ENCODE results near the gene GRIK3.

GRIK3 gene

DNA sequence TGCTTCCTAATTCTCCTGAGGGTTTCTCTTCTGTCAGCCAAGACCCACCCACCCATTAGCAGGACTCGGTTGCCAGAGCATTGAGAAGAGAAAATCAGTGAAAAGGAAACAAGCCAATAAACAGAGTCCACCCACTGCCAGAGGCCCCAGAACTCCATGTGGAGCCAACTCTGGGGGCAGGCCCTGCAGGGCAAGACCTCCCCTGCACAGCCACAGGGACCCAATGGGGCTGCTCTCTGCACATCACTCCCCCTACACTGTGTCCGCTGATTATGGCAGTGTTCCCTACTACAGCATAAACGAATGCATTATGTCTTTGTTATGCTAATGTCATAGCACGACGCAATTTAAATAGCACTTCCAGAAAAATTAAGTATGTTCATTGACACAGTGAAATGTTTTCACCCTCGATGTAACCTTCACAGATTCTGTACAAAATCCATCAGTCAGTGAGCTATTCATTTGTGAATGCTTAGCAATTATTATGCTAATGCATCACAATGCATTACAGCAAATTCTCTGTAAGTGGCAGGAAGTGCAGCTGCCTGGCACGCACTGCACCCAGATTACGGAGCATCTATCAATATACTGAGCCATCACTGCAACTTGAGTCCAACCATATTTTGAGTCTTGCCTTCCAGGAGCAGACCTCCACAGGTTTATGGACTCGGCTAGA lies 56.4 kb downstream of the GRIK3 start:
- Histone ChIP-seq H4K91ac (ENCODE audit: low read depth, low read length) (no peak overlapping the region), H2AK5ac (ENCODE audit: low read length) (no peak overlapping the region), H4K8ac (ENCODE audit: low read depth, low read length) (no peak overlapping the region), H3K4me1 (ENCODE audit: control insufficient read depth in 1 of 2, insufficient read depth in 2 of 2, low read length in 2 of 2) (peaks cover 0 to 8% of the 10 kb centered on the region in 2 experiments), H3K27me3 (ENCODE audit: insufficient read depth, low read length) (no peaks in the 10 kb centered on the region), H3K23ac (ENCODE audit: low read length) (no peak overlapping the region), H3K14ac (ENCODE audit: low read length) (no peak overlapping the region), H2AFZ (ENCODE audit: insufficient read depth, low read length, poor library complexity) (no peak overlapping the region), H3K79me1 (ENCODE audit: low read length) (no peaks in the 10 kb centered on the region), H3K4me3 (ENCODE audit: low read depth, low read length) (no peak overlapping the region), H2BK5ac (ENCODE audit: low read depth, low read length, poor library complexity) (no peak overlapping the region), H2BK12ac (ENCODE audit: low read length) (no peak overlapping the region), H3K9me3 (ENCODE audit: insufficient read depth, low read depth, low read length) (peaks cover 4% of the 10 kb centered on the region), H4K12ac (ENCODE audit: low read depth, low read length) (no peak overlapping the region), H2BK120ac (ENCODE audit: insufficient read depth, low read length, poor library complexity) (no peak overlapping the region), H3K36me3 (ENCODE audit: control insufficient read depth in 1 of 2, insufficient read depth in 2 of 2, low read length in 2 of 2) (no peaks in the 10 kb centered on the region), H3K18ac (ENCODE audit: low read length) (no peak overlapping the region), H3K4me2 (ENCODE audit: low read length) (no peak overlapping the region), H3K79me2 (ENCODE audit: control insufficient read depth, insufficient read depth, low read length, poor library complexity) (no peaks in the 10 kb centered on the region), H3K4ac (ENCODE audit: low read depth, low read length) (no peak overlapping the region), H3K27ac (ENCODE audit: low read depth, low read length) (no peak overlapping the region), H3K9ac (ENCODE audit: low read length) (peak overlapping the region; percentile 63)
- DNase-seq: no peak
- WGBS (ENCODE audit: extremely low coverage, insufficient coverage, insufficient read length): no CpG with 5 or more reads among the region's 9 CpGs

DNA sequence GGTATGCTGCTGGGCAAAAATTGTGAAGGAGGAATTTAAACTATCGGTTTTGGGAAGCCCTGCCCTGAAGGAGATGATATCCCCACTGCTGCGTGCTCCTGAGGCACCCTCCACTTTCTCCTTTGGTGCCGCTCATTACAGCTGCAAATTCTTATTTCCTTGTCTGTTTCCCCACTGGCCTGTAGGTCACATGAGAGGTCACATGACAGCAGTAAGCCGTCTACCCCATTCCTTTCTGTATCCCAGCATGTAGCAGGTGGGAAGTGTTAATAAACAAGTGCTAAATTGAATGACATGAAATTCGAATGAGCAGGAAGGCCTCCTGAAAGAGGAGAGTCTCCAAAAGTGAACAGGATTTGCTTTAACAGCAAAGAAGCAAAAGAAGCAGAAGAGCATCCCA lies 58.7 kb downstream of the GRIK3 start:
- no peaks in the 10 kb centered on the region for H3K79me1 ChIP-seq (ENCODE audit: low read length)
- no peak overlapping the region for H2AFZ ChIP-seq (ENCODE audit: insufficient read depth, low read length, poor library complexity)
- H2BK12ac ChIP-seq (ENCODE audit: low read length): no peak overlapping the region
- H4K91ac ChIP-seq (ENCODE audit: low read depth, low read length): no peak overlapping the region
- peaks cover 2% of the 10 kb centered on the region for H3K9me3 ChIP-seq (ENCODE audit: insufficient read depth, low read depth, low read length)
- H3K18ac ChIP-seq (ENCODE audit: low read length): no peak overlapping the region
- H3K27ac ChIP-seq (ENCODE audit: low read depth, low read length): no peak overlapping the region
- H4K8ac ChIP-seq (ENCODE audit: low read depth, low read length): no peak overlapping the region
- H3K36me3 ChIP-seq (ENCODE audit: control insufficient read depth in 1 of 2, insufficient read depth in 2 of 2, low read length in 2 of 2): no peaks in the 10 kb centered on the region
- H3K14ac ChIP-seq (ENCODE audit: low read length): no peak overlapping the region
- no peak overlapping the region for H3K4ac ChIP-seq (ENCODE audit: low read depth, low read length)
- H3K4me1 ChIP-seq (ENCODE audit: control insufficient read depth in 1 of 2, insufficient read depth in 2 of 2, low read length in 2 of 2): no peaks in the 10 kb centered on the region
- WGBS (ENCODE audit: extremely low coverage, insufficient coverage, insufficient read length): no CpG with 5 or more reads among the region's 5 CpGs
- no peak overlapping the region for H2AK5ac ChIP-seq (ENCODE audit: low read length)
- no peak overlapping the region for H3K23ac ChIP-seq (ENCODE audit: low read length)
- H3K9ac ChIP-seq (ENCODE audit: low read length): no peak overlapping the region
- H4K12ac ChIP-seq (ENCODE audit: low read depth, low read length): no peak overlapping the region
- no peak overlapping the region for H2BK120ac ChIP-seq (ENCODE audit: insufficient read depth, low read length, poor library complexity)
- H2BK5ac ChIP-seq (ENCODE audit: low read depth, low read length, poor library complexity): no peak overlapping the region
- DNase-seq: no peak
- no peaks in the 10 kb centered on the region for H3K79me2 ChIP-seq (ENCODE audit: control insufficient read depth, insufficient read depth, low read length, poor library complexity)
- H3K4me2 ChIP-seq (ENCODE audit: low read length): no peak overlapping the region
- H3K4me3 ChIP-seq (ENCODE audit: low read depth, low read length): no peak overlapping the region
- no peaks in the 10 kb centered on the region for H3K27me3 ChIP-seq (ENCODE audit: insufficient read depth, low read length)

GRCh38 chr1:36973056-36973455 lies 61.3 kb downstream of the GRIK3 start:
- no peak overlapping the region for H2AFZ ChIP-seq (ENCODE audit: insufficient read depth, low read length, poor library complexity)
- DNase-seq: no peak
- no peak overlapping the region for H2AK5ac ChIP-seq (ENCODE audit: low read length)
- no peak overlapping the region for H3K23ac ChIP-seq (ENCODE audit: low read length)
- H3K18ac ChIP-seq (ENCODE audit: low read length): no peak overlapping the region
- no peak overlapping the region for H4K91ac ChIP-seq (ENCODE audit: low read depth, low read length)
- H4K12ac ChIP-seq (ENCODE audit: low read depth, low read length): no peak overlapping the region
- H2BK5ac ChIP-seq (ENCODE audit: low read depth, low read length, poor library complexity): no peak overlapping the region
- no peak overlapping the region for H3K27ac ChIP-seq (ENCODE audit: low read depth, low read length)
- no peaks in the 10 kb centered on the region for H3K79me2 ChIP-seq (ENCODE audit: control insufficient read depth, insufficient read depth, low read length, poor library complexity)
- H3K36me3 ChIP-seq (ENCODE audit: control insufficient read depth in 1 of 2, insufficient read depth in 2 of 2, low read length in 2 of 2): no peaks in the 10 kb centered on the region
- WGBS (ENCODE audit: extremely low coverage, insufficient coverage, insufficient read length): no CpG with 5 or more reads among the region's 4 CpGs
- H4K8ac ChIP-seq (ENCODE audit: low read depth, low read length): no peak overlapping the region
- H3K27me3 ChIP-seq (ENCODE audit: insufficient read depth, low read length): no peaks in the 10 kb centered on the region
- no peaks in the 10 kb centered on the region for H3K4me1 ChIP-seq (ENCODE audit: control insufficient read depth in 1 of 2, insufficient read depth in 2 of 2, low read length in 2 of 2)
- no peak overlapping the region for H2BK120ac ChIP-seq (ENCODE audit: insufficient read depth, low read length, poor library complexity)
- no peak overlapping the region for H2BK12ac ChIP-seq (ENCODE audit: low read length)
- no peak overlapping the region for H3K9ac ChIP-seq (ENCODE audit: low read length)
- no peak overlapping the region for H3K4me3 ChIP-seq (ENCODE audit: low read depth, low read length)
- no peak overlapping the region for H3K4ac ChIP-seq (ENCODE audit: low read depth, low read length)
- no peaks in the 10 kb centered on the region for H3K79me1 ChIP-seq (ENCODE audit: low read length)
- no peak overlapping the region for H3K4me2 ChIP-seq (ENCODE audit: low read length)
- no peak overlapping the region for H3K14ac ChIP-seq (ENCODE audit: low read length)
- no peaks in the 10 kb centered on the region for H3K9me3 ChIP-seq (ENCODE audit: insufficient read depth, low read depth, low read length)

GRCh38 chr1:36971852-36972618 lies 62.3 kb downstream of the GRIK3 start:
- no peak overlapping the region for H4K8ac ChIP-seq (ENCODE audit: low read depth, low read length)
- no peak overlapping the region for H3K4me2 ChIP-seq (ENCODE audit: low read length)
- H3K9me3 ChIP-seq (ENCODE audit: insufficient read depth, low read depth, low read length): no peaks in the 10 kb centered on the region
- no CpG with 5 or more reads among the region's 14 CpGs for WGBS (ENCODE audit: extremely low coverage, insufficient coverage, insufficient read length)
- no peak overlapping the region for H4K12ac ChIP-seq (ENCODE audit: low read depth, low read length)
- H3K4me3 ChIP-seq (ENCODE audit: low read depth, low read length): no peak overlapping the region
- no peak overlapping the region for H2AFZ ChIP-seq (ENCODE audit: insufficient read depth, low read length, poor library complexity)
- H3K18ac ChIP-seq (ENCODE audit: low read length): no peak overlapping the region
- no peak overlapping the region for H4K91ac ChIP-seq (ENCODE audit: low read depth, low read length)
- no peak overlapping the region for H3K4ac ChIP-seq (ENCODE audit: low read depth, low read length)
- no peak overlapping the region for H2BK12ac ChIP-seq (ENCODE audit: low read length)
- H2BK120ac ChIP-seq (ENCODE audit: insufficient read depth, low read length, poor library complexity): no peak overlapping the region
- H3K23ac ChIP-seq (ENCODE audit: low read length): no peak overlapping the region
- no peak overlapping the region for H3K27ac ChIP-seq (ENCODE audit: low read depth, low read length)
- no peak overlapping the region for H3K9ac ChIP-seq (ENCODE audit: low read length)
- DNase-seq: no peak
- H3K36me3 ChIP-seq (ENCODE audit: control insufficient read depth in 1 of 2, insufficient read depth in 2 of 2, low read length in 2 of 2): no peaks in the 10 kb centered on the region
- no peak overlapping the region for H3K14ac ChIP-seq (ENCODE audit: low read length)
- no peak overlapping the region for H2BK5ac ChIP-seq (ENCODE audit: low read depth, low read length, poor library complexity)
- H3K79me2 ChIP-seq (ENCODE audit: control insufficient read depth, insufficient read depth, low read length, poor library complexity): no peaks in the 10 kb centered on the region
- H2AK5ac ChIP-seq (ENCODE audit: low read length): no peak overlapping the region
- H3K4me1 ChIP-seq (ENCODE audit: control insufficient read depth in 1 of 2, insufficient read depth in 2 of 2, low read length in 2 of 2): no peaks in the 10 kb centered on the region
- H3K79me1 ChIP-seq (ENCODE audit: low read length): no peaks in the 10 kb centered on the region
- no peaks in the 10 kb centered on the region for H3K27me3 ChIP-seq (ENCODE audit: insufficient read depth, low read length)
